Putamen (tissue), 1 donor: ENCODE measurements around the gene LRRC45.

Experiments used
- DNase-seq: peaks from one replicate; pipeline ENCODE4 v3.0.0-alpha.2; 2016; ENCODE audit warnings: low spot score

The LRRC45 gene

DNA sequence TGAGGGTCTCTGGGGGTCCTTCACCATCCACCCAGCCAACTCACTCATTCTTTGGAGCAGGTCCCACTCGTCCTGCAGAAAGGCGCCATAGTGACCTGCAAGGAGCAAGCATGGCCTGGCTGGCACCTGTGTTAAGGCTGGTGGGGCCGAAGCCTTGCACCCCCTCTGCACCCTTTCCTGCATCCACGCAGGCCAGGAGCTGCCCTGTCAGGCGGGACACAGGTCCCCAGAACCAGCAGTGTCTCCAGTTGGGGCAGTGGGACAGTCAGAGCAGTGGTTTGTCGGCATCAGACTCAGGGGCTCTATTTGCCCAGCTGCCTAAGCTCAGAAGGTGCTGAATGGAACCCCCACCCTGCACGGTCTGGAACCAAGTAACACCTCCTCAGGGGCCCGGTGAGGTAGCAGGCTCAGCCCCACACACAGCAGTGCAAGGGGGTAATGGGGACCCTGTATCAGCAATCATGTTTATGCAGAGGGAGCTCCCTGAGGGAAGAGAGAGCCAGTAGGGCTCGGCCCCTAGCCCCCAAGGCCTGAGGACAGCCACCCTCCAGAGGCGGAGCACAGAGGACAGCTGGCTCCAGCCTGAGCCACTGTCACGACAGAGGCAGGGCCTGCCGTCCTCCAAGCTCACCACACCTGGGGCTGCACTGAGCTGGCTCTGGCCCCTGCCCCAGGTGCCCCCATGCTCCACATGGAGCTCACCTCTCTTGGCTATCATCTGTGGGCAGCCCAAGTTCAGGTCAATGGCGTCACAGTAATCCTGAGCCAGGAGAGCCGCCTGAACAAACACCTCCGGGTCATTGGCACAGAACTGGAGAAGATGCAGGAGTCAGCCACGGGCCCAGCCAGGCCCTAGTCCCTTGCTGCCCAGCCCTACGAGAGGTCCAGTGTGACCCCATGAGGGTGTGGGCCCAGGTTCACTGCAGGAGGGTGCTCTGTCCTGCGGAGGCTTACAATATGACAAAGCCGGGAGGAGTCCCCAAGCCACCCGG is 40.6 kb downstream of the LRRC45 start:
- no peak for DNase-seq

DNA sequence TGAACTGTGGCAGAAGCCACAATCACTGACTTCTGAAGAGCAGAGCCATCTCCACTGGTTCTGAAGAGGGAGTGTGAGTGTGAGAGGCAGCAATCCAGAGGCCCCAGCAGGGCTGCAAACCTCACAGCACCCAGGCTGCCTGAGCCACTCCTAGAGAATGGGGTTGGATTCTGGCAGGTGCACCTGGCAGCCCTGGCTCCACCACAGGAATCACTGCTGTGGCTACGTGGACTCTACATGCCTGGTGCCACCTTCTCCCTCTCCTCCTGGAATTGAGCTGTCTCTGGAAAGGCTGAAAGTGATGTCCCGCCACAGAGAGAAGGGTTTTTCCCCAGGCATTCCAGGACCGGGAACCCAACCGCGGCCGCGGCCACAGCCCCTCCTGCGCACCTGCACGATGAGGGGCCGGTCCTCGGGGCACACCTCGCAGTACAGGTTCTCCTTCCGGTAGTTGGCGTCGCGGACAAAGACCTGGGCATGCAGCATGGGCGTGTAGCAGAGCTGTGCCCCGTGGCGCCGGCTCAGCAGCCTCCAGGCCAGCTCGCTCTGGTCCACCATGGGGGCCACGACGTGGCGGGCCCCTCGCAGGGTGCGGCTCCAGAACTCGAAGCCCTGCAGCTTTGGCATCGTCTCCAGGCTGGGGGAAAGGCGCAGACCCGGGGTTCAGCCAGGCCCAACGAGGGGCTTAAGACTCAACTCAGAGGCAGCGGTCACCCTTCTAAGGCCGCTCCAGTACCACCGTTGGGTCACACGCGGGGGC is 41.5 kb downstream of the LRRC45 start:
- DNase-seq = no peak

DNA sequence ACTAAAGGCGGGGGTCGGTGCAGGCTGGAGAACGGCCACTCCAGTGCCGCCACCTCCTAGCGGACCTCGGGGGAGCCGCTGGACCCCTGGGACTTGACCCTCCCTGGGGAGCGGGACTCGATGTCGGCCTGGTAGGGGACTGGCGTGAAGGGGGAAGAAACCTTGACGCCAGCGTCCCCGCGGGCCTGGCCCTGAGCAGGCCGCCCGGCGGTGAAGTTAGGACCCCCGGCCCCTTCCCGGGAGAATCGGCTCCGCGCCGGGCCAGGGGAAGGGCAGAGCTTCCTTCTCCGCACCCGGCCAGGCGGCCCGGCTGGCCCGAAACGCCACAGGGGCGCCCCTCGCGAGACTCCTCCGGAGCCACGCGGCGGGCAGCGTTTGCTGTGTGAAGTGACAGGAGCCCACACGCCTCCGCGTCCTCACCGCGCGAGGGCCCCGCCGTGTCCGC is 42.1 kb downstream of the LRRC45 start:
- no peak for DNase-seq

DNA sequence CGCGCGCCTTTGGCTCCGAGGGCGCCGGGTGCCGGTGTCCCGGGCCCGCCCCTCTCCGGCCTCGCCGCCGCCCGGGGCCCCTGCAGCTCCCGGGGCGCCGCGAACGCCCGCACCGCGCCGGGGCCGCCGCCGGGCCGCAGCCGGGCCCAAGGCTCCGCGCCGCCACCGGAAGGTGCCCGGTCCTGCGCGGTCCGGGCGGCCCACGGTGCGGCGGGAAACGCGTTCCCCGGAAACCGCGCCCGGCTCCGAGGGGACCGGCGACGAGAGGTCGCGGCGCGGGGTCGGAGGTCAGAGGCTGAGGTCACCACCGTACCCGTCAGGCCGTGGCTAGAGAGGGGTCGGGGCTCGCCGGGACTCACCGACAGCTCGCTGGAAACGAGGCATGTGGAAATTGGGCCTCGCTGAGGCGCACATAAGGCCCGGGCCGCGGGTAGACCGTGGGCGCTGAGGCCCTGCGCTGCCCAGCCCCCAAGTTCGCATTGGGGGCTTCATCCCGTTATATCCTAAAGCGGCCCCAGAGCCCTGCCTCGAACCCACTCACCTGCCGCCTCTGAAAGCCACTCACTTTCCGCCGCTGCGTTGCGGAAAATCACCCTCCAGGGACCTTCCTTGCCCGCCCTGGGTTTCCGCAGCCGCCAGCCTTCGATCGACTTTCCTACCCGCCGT is 42.7 kb downstream of the LRRC45 start, which contains the start of gene DUS1L:
Gene DUS1L (minus strand): TSS at position 167 of the 666 bp plus-strand sequence. CDS start 745 bp downstream, outside the sequence.
- DNase-seq = peak; percentile 57

DNA sequence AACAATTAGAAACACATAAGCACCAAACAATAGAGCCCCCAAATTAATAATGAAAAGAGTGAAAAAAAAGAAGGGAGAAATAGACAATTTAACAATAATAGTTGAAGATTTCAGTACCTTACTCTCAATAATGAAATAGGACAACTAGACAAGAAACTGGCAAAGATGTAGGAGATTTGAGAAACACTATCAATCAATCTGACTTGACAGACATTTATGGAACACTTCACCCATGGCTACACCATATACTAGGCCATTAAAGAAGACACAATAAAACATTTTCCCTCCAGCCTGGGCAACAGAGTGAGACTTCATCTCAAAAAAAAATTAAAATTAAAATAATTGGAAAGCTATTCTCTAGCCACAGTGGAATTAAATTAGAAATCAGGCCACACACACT is 47.5 kb downstream of the LRRC45 start:
- no peak for DNase-seq

DNA sequence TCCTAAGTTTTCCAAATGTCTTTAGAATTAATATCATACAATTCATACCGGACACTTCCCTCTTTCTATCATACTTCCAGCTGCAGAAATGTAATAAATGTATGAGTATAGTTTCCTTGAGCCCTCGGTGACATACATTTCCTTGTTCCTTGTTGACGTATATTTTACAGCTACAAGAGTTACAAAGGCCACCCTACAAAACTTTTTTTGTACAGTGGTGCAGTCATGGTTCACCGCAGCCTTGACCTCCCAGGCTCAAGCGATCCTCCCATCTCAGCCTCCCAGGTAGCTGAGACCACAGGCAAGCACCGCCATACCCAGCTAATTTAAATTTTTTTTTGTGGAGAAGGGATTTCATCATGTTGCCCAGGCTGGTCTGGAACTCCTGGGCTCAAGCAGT is 49.7 kb downstream of the LRRC45 start:
- no peak for DNase-seq

DNA sequence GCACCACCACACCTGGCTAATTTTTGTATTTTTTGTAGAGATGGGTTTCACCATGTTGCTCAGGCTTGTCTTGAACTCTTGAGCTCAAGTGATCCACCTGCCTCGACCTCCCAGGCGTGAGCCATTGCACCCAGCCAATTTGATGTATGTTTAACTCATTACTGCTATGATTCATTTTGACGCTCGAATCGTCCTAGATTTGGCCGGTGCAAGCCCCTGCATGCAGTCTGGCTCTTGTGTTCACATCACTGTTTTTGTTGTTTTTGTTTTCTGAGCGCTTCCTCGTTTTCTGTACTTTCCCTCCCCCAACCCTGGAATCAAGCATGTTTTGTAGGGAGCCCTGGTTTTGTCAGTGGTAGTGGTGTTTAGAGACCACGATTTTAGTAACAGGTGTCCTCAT is 50.3 kb downstream of the LRRC45 start:
- no peak for DNase-seq

DNA sequence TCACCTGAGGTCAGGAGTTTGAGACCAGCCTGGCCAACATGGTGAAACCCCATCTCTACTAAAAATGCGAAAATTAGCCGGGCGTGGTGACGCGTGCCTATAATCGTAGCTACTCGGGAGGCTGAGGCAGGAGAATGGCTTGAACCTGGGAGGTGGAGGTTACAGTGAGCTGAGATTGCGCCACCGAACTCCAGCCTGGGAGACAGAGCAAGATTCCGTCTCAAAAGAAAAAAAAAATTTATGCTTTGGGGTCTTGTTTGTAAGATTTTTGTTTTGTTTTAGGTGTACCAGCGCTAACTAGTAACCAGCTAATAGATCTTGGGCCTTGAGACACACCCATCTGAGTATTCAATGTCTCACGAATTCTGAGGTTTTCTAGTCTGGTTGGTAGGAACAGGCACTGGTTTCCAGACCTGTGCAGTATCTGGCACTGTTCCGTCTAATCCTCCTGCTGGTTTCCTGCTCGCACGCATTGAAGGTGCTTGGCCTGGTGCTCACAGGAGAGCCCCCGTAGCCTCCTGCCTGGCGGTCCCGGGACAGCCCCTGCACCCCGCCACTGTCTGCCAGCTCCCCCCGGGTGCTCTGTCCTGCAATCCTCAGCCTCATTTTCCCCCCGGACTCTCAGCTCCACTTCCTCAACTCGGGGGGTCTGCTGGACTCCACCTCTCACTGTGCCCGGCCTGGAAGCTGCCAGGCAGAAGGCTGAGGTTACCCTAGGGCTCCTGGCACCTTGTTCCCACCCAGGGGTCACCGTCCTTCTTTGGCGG is 53.1 kb downstream of the LRRC45 start:
- DNase-seq = no peak

DNA sequence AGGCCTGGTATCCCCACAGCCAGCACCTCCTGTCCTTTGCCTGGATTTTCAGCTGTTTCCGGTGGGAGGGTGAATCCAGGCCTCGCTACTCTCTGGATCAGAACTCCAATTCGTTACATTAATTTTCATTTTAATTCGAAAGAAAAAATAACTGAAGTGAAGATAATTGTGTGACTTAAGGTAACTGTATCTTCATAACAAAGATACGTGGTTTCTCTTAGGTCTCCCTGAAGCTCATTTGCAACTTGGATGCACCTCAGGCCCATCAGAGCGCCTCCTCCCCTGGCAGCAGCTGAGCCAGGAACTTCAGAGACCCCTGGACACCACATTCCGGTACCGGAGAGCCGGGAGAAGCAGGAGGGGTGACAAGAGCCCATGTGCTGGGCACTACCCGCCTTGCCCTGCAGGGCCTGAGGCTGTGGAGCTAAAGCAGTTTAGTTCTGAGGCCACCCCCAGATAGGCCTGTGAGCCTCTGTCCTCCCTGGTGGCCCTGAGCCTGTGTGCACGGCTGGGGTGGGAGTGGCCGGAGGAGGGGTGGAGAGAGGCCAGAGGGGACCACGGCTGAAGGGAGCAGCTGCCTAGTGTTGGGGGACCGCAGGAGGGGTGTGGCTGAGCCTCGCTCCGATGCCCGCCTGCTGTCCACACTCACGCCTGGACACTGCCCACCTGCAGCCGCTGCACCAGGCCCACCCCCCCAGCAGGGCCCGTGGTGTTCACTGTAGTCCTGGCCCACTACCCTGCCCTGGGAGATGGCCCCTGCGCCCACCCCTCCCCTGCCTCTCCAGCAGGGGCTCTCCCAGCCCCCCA is 53.9 kb downstream of the LRRC45 start:
- DNase-seq = no peak

DNA sequence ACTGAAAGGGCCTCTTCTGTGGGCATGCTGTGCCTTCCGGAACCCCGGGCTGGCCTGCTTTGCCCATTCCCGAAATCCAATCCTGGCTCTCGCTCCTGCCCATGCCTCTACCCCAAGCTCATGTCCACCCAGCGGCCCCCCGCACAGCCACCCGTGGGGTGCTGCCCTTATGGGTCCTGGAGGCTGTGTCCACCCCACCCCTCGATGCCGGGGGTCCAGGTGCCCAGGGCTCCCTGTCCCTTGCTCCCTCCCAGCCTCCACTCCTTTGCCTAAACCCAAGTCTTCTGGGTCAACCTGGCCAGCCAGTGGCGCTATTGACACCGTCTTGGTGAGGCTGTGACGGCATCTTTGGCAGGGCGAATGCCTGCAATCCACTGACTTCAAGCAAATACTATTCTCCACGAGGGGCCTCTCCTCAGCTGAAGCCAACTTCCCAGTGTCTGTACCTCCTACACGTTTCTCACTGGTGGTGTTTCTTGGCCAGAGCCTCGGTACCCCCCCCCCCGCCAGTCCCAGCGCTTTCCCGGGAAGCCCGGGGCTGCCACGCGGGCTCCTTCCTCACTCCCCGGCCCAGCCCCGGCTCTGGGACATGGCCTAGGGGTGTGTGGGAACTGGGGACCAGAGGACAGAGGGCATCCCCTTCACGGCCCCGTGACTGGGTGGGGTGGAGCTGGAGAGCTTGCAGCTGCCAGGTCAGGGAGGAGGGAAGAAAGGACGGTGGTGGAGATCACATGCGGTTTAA is 54.7 kb downstream of the LRRC45 start:
- no peak for DNase-seq

DNA sequence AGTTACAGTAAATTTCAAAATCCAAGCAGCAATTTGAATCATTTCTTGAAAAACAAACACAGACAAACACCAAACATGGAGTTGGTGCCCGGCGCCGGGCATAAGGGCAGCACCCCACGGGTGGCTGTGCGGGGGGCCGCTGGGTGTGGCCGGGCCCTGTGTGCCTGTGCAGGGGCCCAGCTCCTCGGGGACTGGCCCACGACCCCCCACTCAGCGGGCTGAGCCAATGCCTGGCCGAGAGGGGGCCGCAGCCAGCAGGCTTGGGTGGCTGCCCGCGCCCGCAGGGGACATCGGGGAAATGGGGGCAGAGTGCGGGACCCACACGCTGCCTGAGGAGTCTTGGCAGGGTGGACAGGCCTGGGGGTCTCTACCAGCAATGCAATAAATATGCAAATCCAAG is 55.3 kb downstream of the LRRC45 start:
- DNase-seq = no peak

DNA sequence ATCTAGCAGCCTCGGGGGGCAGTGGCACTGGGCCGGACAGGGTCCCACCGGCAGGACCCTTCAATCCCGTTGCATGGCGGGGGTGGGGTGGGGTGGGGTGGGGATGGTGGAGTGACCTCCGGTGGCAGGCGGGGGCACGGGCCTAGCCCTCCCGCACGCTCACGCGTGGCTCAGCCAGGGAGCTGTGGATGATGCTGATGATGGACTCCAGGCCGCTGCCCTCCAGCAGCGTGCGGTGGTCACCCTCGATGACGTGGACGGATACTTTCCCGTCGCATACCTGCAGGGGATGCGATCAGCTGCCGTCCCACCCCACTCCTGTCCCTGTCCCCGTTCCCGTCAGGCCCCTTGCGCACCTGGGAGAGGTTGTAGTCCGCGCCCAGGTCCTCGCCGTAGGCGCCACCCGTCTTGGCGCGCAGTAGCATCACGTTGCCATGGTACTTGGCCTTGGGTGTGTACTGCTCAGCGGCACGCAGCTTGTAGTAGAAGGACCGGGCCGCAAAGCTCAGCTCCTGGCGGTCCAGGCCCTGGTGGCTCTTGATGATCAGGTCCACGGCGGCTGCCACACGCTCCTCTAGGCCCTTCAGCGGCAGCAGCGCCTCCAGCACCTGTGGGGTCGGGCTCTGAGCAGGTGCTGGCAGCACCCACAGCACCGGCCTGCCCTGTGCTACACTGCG is 56.0 kb downstream of the LRRC45 start:
- no peak for DNase-seq

DNA sequence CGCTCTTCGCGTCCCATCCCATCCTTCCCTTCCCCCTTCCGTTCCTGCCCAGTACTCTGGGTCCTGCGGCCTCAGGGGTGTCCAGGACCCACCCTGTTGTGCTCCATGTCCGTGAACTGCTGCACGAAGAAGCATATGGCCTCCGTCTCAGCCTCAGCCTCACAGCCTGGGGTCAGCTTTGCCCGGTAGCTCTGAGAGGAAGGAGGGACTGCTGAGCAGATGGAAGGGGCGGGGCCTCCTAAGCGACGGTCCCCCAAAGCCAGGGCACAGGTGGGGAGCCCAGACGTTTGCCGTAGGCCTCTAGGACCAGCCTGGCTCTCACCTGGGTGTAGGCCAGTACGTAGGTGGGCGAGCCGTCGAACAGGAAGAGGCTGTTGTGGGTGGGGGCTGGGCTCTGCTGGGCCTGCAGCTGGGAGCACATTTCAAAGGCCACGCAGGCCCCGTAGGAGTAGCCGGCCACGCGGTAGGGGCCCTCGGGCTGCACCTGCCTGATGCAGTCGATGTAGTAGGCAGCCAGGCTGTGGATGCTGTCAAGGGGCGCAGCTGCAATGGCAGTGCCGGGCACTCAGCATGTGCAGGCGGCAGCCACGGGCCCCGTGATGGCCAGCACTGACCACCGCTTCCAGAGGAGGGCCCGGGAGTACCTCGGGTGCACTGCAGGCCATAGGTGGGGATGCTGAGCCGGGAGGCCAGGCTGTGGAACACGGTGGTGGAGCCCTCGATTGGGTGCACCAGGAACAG is 57.1 kb downstream of the LRRC45 start:
- DNase-seq = no peak
